Thyroid gland (tissue), 4 donors: ENCODE data around the gene PRSS21. TPM values are rescaled to one million over a fixed set of nuclear protein-coding genes. Genes with fewer than 3 reads are reported as not detected.

Source experiments
- DNase-seq, 2 donors: peaks; one replicate each; pipeline ENCODE4 v3.0.0-alpha.2; 2019
- H3K27ac ChIP-seq, 3 donors: fragments of 200-600 bp; sonication (generic); 1 replicate in 2 of 3; 2 replicates in 1 of 3; pipeline ENCODE4 v1.5.1; 2016 to 2019; ENCODE audit warnings: mild to moderate bottlenecking in 1 of 3, moderate library complexity in 1 of 3
- H3K27me3 ChIP-seq: fragments of 200-600 bp; sonication (generic); one replicate; pipeline ENCODE4 v1.5.1; 2019
- H3K36me3 ChIP-seq, 2 donors: fragments of 200-600 bp; sonication (generic); one replicate each; pipeline ENCODE4 v1.5.1; 2016 to 2019
- H3K4me1 ChIP-seq, 2 donors: fragments of 200-600 bp; sonication (generic); one replicate each; pipeline ENCODE4 v1.5.1; 2017 to 2019
- H3K4me3 ChIP-seq, 3 donors: fragments of 200-600 bp; sonication (generic); replicated peaks in 1 of 3; 1 replicate in 2 of 3; 2 replicates in 1 of 3; pipeline ENCODE4 v1.5.1; 2016; ENCODE audit warnings: mild to moderate bottlenecking in 1 of 3
- H3K9me3 ChIP-seq: fragments of 200-600 bp; sonication (generic); one replicate; pipeline ENCODE4 v1.5.1; 2017
- CTCF ChIP-seq, 6 experiments: fragments of 200-600 bp in 3 of 6; fragments of 450-650 bp in 3 of 6; sonication (generic) in 3 of 6; IDR thresholded peaks; one replicate each; pipeline ENCODE4 v1.5.1; 2016 to 2019; ENCODE audit warnings: antibody characterized with exemption in 6 of 6, mild to moderate bottlenecking in 2 of 6, inconsistent platforms in 1 of 6, moderate library complexity in 1 of 6
- POLR2A ChIP-seq, 2 donors: fragments of 450-650 bp; IDR thresholded peaks; one replicate each; pipeline ENCODE4 v1.6.1; 2017; ENCODE audit warnings: antibody characterized with exemption in 2 of 2, mild to moderate bottlenecking in 2 of 2, moderate library complexity in 1 of 2
- WGBS, 2 donors: methylation state at CpG; one replicate each; pipeline ENCODE4 v1.1.5; 2017; 5-methylcytosine and 5-hydroxymethylcytosine counted together
- intact Hi-C: fragments of 100-400 bp; cut with DNase I; formaldehyde crosslinking; loops from one replicate; pipeline ENCODE4 v1.15.1; 2023
- total RNA-seq, 4 donors: library from RNA; depleted of rRNA; stranded (reverse); fragments of >200 nt; gene quantifications; one replicate each; pipeline ENCODE4 v1.2.3, GENCODE V29; 2016

The PRSS21 gene
- total RNA-seq, 4 donors from 2014 or later, result 0.56 TPM; not detected in 3

- no peaks in the 10 kb centered on the region for H3K9me3 ChIP-seq
- no peaks in the 10 kb centered on the region for H3K36me3 ChIP-seq
- no peak overlapping the region for H3K27ac ChIP-seq
- H3K27me3 ChIP-seq, result no peaks in the 10 kb centered on the region
- TF ChIP-seq CTCF (IDR thresholded peaks at IDR 0.05), result no peak
- TF ChIP-seq POLR2A (IDR thresholded peaks at IDR 0.05), result no peak
- no peak for DNase-seq
- no peaks in the 10 kb centered on the region for H3K4me1 ChIP-seq
- intact Hi-C loops, result no loop called here
- WGBS, 2 donors, result 82 to 83% methylated on average over 3 of the region's 3 CpGs
- H3K4me3 ChIP-seq, result no peak overlapping the region
These were observed 7.8 kb upstream of the PRSS21 start for GRCh38 chr16:2809149-2809760.

DNA sequence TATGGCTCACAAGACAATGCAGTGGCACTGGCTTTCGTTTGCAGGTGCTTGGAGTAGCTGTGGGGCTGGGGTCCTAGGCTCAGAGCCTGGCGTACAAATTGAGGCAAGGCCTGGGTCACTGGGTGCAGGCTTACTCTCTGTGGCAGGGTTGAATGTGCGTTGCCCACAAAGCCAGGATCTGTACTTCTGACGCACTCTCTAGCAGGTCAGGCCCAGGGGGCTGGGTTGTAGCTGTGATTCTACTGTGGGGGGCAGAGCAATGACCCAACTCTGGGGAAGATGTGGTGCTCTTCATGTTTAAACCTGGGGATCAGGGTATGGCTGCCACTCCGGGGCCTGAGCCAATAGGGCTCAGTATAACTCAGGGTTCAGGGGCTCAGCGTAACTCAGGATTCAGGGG is 6.4 kb upstream of the PRSS21 start:
- no peak for DNase-seq
- no peaks in the 10 kb centered on the region for H3K36me3 ChIP-seq
- H3K27ac ChIP-seq, result no peak overlapping the region
- no peaks in the 10 kb centered on the region for H3K4me1 ChIP-seq
- no peaks in the 10 kb centered on the region for H3K27me3 ChIP-seq
- H3K4me3 ChIP-seq, result no peak overlapping the region
- 85 to 87% methylated on average over 6 of the region's 6 CpGs for WGBS, 2 donors
- H3K9me3 ChIP-seq, result no peaks in the 10 kb centered on the region
- intact Hi-C loops, result no loop called here
- TF ChIP-seq CTCF (IDR thresholded peaks at IDR 0.05), result no peak
- TF ChIP-seq POLR2A (IDR thresholded peaks at IDR 0.05), result no peak

DNA sequence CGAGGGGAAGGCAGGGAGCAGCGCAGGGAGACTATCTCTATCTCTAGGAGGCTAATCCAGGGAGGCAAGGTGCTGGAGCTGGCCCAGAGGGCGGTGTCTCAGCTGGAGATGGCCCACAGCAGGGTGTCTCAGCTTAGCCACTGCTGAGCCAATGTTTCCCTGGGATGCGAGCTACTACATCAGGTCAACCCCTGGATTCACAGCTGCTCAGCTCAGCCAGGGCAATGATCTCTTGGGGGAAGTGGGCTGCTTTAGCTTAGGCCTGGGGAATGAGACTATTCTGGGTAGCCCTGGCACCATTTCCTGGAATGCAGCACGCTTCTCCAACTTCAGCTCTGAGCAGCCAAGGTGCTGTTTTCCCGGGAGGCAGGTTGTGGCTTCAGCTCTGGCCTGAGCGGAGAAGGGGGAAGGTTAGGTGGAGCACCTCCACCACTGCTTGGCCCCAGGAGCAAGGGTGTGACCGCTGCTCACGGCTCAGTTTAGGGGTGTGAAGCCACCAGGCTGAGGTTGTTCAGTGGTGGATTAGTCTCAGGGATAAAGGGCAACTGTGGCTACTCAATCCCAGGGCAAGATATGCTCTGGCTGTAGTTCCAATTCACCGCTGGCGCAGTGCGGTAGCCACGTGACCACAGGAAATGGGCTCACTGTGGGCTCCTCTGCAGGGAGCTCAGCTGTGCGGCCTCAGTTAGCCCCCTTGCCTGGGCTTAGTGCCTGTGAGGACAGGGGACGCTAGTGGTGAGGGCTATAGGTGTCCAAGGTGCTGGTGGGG is 5.2 kb upstream of the PRSS21 start:
- intact Hi-C loops, result no loop called here
- no peaks in the 10 kb centered on the region for H3K9me3 ChIP-seq
- H3K4me3 ChIP-seq, result no peak overlapping the region
- DNase-seq, result no peak
- no peaks in the 10 kb centered on the region for H3K27me3 ChIP-seq
- H3K27ac ChIP-seq, result no peak overlapping the region
- WGBS, 2 donors, result 56 to 72% methylated on average over 11 to 14 of the region's 15 CpGs
- no peak for TF ChIP-seq CTCF (IDR thresholded peaks at IDR 0.05)
- no peak for TF ChIP-seq POLR2A (IDR thresholded peaks at IDR 0.05)
- no peaks in the 10 kb centered on the region for H3K36me3 ChIP-seq
- no peaks in the 10 kb centered on the region for H3K4me1 ChIP-seq

GRCh38 chr16:2813771-2814221 is 3.2 kb upstream of the PRSS21 start:
- no peak overlapping the region for H3K27ac ChIP-seq
- no peak for TF ChIP-seq CTCF (IDR thresholded peaks at IDR 0.05)
- TF ChIP-seq POLR2A (IDR thresholded peaks at IDR 0.05), result no peak
- H3K36me3 ChIP-seq, result no peaks in the 10 kb centered on the region
- no peaks in the 10 kb centered on the region for H3K27me3 ChIP-seq
- no peak overlapping the region for H3K4me3 ChIP-seq
- H3K4me1 ChIP-seq, result no peaks in the 10 kb centered on the region
- 60 to 67% methylated on average over 7 of the region's 7 CpGs for WGBS, 2 donors
- no peak for DNase-seq
- H3K9me3 ChIP-seq, result no peaks in the 10 kb centered on the region
- intact Hi-C loops, result no loop called here
